Measurements from ENCODE around the gene AMFR. TPM values are rescaled to one million over a fixed set of nuclear protein-coding genes. Genes with fewer than 3 reads are reported as not detected.

Gene AMFR
- polyA plus RNA-seq, 3 donors: 36.6 to 47.3 (median 38.0) TPM

DNA sequence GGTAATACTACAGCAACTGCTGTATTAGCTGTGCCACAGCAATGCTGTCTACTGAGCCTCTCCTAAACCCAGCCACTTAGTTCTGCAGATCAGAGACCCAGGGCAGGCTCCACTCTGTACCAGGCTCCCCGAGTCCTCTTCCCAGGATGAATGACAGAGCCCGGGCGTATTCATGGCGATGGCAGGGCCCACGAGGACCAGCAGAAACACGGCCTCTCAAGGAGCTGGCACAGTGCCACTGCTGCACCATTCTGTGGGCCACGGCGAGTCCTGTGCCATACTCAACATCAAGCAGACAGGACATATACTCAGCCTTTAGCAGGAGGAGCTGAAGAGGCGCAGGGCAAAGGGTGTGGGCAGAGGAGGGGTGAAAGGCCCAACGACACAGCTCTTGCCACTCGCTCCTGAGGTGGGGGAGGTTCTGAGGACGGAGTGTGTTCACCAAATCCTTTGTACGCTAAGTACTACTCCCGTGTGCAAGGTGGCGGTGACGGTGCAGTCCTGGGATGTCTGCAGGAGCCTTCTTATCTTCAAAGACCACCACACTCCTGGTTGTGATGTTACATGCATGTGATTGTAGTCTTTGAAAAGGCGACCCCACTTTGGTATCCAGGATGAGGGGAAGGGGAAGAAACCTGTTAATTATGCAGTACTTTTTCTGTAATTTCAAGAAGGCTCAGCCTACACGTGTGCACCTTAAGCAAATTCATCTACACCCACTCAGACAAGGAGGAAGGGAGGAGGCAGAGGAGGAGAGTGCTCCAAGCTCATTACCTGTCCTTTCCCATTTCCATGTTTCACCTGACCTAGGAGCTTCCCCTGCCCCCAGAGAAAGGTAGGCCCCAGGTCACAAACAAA is 98.0 kb downstream of the AMFR start:
- H3K27ac ChIP-seq (ENCODE audit: low read depth, low read length): no peak overlapping the region
- WGBS, 3 donors: 83 to 91% (median 90%) methylated on average over 18 of the region's 18 CpGs

DNA sequence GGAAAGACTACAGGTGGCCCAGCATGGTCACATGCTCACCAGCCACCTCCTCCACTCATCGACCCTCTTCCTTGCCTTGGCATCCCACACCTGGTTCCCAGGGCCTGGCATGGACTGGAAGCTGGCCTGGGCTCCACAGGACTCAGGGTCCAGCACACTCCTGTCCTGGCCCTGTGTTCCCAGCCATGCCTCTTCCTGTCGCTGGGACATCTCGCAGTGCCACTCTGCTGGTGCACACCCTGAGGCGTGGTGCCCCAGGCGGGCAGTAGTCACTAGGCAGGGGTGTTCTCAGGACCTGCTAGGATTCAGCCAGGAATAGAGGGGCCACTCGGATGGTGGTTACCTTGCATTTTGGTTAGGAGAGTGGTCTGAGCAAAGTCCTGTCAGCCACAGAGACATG is 99.4 kb downstream of the AMFR start:
- WGBS, 3 donors: 81 to 96% (median 93%) methylated on average over 6 of the region's 6 CpGs
- no peak overlapping the region for H3K27ac ChIP-seq (ENCODE audit: low read depth, low read length)

DNA sequence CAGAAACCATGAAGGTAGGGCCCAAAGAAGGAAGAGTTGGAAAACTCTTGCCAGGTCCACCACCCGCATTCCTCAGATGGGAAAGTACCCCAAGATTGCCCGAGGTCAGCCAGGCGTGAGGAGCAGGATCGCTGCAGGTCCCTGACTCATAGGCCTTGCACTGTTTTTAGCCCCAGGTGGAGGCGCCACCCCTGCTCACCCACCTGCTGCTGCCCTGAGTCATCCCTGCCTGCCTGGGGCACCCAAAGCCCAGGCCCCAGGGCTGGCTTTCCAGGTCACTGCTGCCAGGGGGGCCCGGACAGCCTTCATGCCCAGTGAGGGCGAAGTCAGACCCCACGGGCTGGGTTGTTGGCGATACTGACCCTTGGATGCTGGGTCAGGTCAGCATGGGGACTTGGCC is 100.9 kb downstream of the AMFR start:
- WGBS, 3 donors: 92 to 94% (median 93%) methylated on average over 9 of the region's 9 CpGs

DNA sequence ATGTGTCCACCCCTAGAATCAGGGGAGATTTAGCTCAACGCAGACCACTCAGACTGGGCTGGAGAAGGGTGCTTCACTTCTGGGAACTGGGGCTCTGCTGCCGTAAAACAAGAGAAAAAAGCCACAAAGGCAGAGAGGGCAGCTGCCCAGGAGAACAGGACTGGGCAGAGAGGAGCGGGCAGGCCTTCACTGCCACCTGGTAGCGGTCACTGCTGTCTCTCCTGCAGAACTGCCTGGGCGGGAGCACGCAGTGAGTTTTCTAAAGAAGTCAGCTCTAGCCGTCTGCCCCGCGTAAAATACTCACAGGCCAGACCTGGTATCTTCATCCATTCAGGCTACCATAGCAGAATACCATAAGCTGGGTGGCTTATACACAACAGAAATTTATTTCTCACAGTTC is 103.8 kb downstream of the AMFR start:
- no peak overlapping the region for H3K27ac ChIP-seq (ENCODE audit: low read depth, low read length)
- WGBS, 3 donors: 81 to 92% (median 84%) methylated on average over 9 of the region's 9 CpGs

More for the DNA sequence above, 100.9 kb downstream of the AMFR start:
- no peak overlapping the region for H3K27ac ChIP-seq (ENCODE audit: low read depth, low read length)

DNA sequence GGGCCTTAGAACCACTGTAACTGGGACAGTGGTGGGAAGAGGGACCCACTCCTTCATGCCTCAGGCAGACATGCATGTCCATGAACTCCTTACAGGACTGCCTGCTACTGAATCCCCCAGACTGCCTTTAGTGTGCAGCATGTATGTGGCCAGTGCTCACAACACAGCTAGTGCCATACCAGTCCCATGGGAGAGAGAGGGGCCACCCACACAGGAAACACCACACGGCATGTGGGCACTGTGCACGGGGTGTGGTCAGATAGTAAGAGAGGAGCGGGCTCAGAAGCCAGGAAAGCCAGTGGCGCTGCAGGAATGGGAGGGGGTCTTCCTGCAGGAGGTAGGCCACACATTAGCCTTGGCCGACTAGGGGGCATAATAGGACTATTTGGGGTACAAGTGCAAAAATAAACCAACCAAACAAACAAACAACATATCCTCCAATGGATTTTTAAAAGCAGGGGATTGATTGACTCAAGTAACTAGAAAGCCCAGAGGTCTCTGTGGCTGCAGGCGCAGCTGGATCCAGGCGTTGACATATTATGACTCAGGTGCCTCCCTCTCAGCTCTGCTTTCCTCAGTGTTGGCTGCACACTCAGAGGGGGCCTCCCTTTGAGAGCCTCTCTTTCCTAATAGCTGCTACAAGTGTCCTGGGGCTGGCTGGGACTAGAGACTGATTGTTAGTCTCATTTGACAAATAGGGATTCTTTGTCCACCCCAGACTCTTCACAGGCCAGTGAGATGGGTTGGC is 104.4 kb downstream of the AMFR start:
- 58 to 78% (median 62%) methylated on average over 7 of the region's 7 CpGs for WGBS, 3 donors

DNA sequence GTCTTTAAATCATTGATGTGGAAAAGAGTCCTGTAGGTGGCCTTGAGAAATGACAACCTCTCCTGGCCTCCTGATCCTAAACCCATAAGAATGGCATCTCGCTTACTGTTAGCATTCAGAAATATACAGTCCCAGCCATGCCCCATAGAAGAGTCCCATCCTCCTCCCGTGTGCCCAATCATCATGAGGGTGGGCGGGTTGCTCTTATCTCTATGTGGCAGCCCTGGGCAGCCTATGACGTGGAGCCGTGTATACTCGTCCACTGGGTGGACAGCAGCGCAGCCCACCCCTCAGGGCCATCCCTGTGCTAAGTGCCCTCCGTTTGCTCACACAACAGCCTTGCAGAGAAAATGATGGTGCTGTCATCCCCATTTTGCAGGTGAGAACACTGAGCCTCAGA is 105.3 kb downstream of the AMFR start:
- 72 to 93% (median 92%) methylated on average over 8 of the region's 8 CpGs for WGBS, 3 donors
- no peak overlapping the region for H3K27ac ChIP-seq (ENCODE audit: low read depth, low read length)

More for the DNA sequence above, 104.4 kb downstream of the AMFR start:
- no peak overlapping the region for H3K27ac ChIP-seq (ENCODE audit: low read depth, low read length)

GRCh38 chr16:56319376-56319775 is 106.0 kb downstream of the AMFR start:
- WGBS, 3 donors: 89 to 92% (median 90%) methylated on average over 6 of the region's 6 CpGs
- H3K27ac ChIP-seq (ENCODE audit: low read depth, low read length): no peak overlapping the region

GRCh38 chr16:56318827-56319140 is 106.6 kb downstream of the AMFR start:
- no peak overlapping the region for H3K27ac ChIP-seq (ENCODE audit: low read depth, low read length)
- 44 to 72% (median 66%) methylated on average over 1 of the region's 1 CpG for WGBS, 3 donors

DNA sequence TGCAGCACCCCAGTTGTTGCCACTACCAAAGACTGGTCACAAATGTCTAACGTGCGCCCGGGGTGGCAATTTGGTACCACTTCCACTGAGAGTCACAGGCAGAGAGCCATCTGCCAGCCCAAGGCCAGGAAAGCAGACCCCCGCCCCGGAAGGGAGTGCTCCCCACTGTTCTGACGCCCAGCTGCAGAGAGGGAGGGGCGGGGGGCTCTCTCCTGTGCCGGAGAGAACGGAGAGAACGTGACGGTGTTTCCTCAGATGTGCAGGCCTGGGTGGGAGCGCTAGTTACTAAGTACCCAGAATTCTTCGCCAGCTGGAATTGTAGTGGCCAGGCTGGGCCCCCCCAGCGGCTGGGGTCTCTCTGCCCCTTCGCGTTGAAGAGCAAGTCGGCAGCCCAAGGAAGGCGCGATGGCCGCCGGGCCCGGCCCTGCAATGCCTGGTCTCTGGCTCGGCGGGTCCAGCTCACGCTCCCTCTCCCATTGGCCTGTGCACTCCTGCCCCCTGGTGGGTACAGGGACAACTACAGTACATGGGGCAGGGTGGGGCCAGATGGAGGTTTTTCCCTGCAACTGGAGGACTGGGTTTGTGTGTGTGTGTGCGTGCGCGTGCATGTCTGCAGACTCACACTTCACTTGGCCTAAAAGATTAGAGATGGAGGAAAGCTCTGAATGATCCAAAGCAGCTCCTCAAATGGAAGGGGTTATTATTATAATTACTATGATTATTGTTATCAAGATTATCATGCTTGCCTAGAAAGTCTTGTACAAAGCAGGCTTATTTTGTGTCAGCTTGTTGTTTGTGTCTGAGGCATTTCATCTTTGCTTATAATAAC is 107.1 kb downstream of the AMFR start:
- WGBS, 3 donors: 12 to 15% (median 14%) methylated on average over 28 of the region's 28 CpGs
- no peak overlapping the region for H3K27ac ChIP-seq (ENCODE audit: low read depth, low read length)

- WGBS, 3 donors: 82 to 93% (median 93%) methylated on average over 7 of the region's 7 CpGs
- H3K27ac ChIP-seq (ENCODE audit: low read depth, low read length): no peak overlapping the region
These were observed 108.8 kb downstream of the AMFR start for GRCh38 chr16:56316545-56316944.

DNA sequence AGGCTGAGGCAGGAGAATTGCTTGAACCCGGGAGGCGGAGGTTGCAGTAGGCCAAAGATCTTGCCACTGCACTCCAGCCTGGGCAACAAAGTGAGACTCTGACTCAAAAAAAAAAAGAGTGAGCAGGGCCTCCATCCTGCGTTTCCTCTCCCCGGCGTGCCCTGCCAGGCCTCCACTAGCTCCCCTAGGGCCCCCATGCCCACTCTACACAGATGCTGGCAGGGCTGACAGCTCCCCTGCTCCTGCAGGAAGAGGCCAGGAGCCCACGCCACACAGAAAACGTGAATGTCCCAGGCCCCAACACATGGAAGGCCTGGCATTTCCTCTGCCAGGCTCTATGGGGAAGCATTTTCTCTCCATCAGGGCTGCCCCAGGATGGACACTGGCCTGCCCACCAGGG is 109.4 kb downstream of the AMFR start:
- H3K27ac ChIP-seq (ENCODE audit: low read depth, low read length): no peak overlapping the region
- WGBS, 3 donors: 80 to 90% (median 86%) methylated on average over 7 of the region's 7 CpGs

- no peak overlapping the region for H3K27ac ChIP-seq (ENCODE audit: low read depth, low read length)
- 77 to 91% (median 88%) methylated on average over 18 of the region's 18 CpGs for WGBS, 3 donors
These were observed 111.0 kb downstream of the AMFR start for GRCh38 chr16:56314244-56314850.

DNA sequence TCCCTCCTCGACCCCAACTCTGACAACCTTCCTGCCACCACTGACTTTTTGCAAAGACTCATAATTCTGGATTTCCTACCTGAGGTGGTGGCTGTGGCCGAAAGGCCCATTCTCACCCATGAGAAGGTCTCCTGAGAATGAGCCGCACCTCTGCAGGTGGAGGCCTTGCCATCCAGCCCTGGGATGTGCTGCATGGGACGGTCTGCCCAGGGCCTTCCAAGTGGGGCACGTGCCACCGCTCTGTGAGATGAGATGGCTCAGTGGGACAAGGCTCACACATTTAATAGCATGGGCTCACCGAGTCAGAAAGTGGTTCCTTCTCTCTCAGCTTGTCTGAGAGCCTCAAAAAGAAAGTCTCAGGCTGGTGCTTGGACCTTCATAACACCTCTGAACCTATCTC is 112.8 kb downstream of the AMFR start:
- H3K27ac ChIP-seq (ENCODE audit: low read depth, low read length): no peak overlapping the region
- 85 to 95% (median 93%) methylated on average over 7 of the region's 7 CpGs for WGBS, 3 donors

GRCh38 chr16:56312028-56312300 is 113.4 kb downstream of the AMFR start:
- 50 to 81% (median 59%) methylated on average over 11 of the region's 11 CpGs for WGBS, 3 donors
- no peak overlapping the region for H3K27ac ChIP-seq (ENCODE audit: low read depth, low read length)

Other genes with a start within 250 kb of the AMFR start
- 1 to 10 TPM; 1.1 to 5.4 (median 1.4) TPM for gene GNAO1, start 234.1 kb downstream of the AMFR start, polyA plus RNA-seq
- 10 to 100 TPM; 34.2 to 40.4 (median 34.4) TPM for gene NUDT21, start 25.8 kb upstream of the AMFR start, polyA plus RNA-seq
- 10 to 100 TPM in 1 of 3 donors, 1 to 10 TPM in 2; 7.8 to 25.7 (median 9.2) TPM for gene OGFOD1, start 26.0 kb upstream of the AMFR start, polyA plus RNA-seq
- 10 to 100 TPM; 12.8 to 38.9 (median 21.3) TPM for gene BBS2, start 94.5 kb upstream of the AMFR start, polyA plus RNA-seq
- not detected for gene MT4, start 139.5 kb upstream of the AMFR start, polyA plus RNA-seq
- 1 to 10 TPM in 2 of 3 donors, under 1 TPM in 1; 0.91 to 2.7 (median 1.8) TPM for gene MT3, start 164.0 kb upstream of the AMFR start, polyA plus RNA-seq
- gene MT2A, start 183.0 kb upstream of the AMFR start, polyA plus RNA-seq: 1,000 to 10,000 TPM in 2 of 3 donors, 100 to 1,000 TPM in 1; 558 to 7,150 (median 3,647) TPM
- gene MT1E, start 200.2 kb upstream of the AMFR start, polyA plus RNA-seq: 1,000 to 10,000 TPM in 2 of 3 donors, 100 to 1,000 TPM in 1; 256 to 2,506 (median 1,432) TPM
- gene MT1M, start 207.1 kb upstream of the AMFR start, polyA plus RNA-seq: 1,000 to 10,000 TPM in 1 of 3 donors, 100 to 1,000 TPM in 2; 108 to 1,265 (median 551) TPM
- 1,000 to 10,000 TPM in 2 of 3 donors, 100 to 1,000 TPM in 1; 259 to 2,112 (median 1,254) TPM for gene MT1A, start 213.1 kb upstream of the AMFR start, polyA plus RNA-seq
- 1 to 10 TPM in 1 of 3 donors, not detected in 2; 9.3 TPM for gene MT1B, start 226.3 kb upstream of the AMFR start, polyA plus RNA-seq
- gene MT1F, start 232.4 kb upstream of the AMFR start, polyA plus RNA-seq: 100 to 1,000 TPM in 2 of 3 donors, 10 to 100 TPM in 1; 84.5 to 341 (median 130) TPM
- 1,000 to 10,000 TPM; 1,258 to 2,088 (median 1,548) TPM for gene MT1G, start 242.5 kb upstream of the AMFR start, polyA plus RNA-seq
- gene MT1H, start 244.3 kb upstream of the AMFR start, polyA plus RNA-seq: 10 to 100 TPM in 2 of 3 donors, 1 to 10 TPM in 1; 6.4 to 67.9 (median 60.5) TPM